K562 (cell line): ENCODE data around the gene PTPRR. TPM values are rescaled to one million over a fixed set of nuclear protein-coding genes. Genes with fewer than 3 reads are reported as not detected.

Source experiments
- ATAC-seq: fragments of 200-7000 bp; cut with Tn5 transposase; 3 replicates; pipeline ENCODE4 v1.9.1; 2020; ENCODE audit warnings: moderate library complexity
- BruUV-seq: library from RNA; stranded (reverse); fragments of 400-500 nt; replicated peaks from 2 replicates; lab custom pipeline; 2021; lab: Mats Ljungman, UMichigan
- CTCF ChIA-PET: fragments of 300-600 bp; formaldehyde crosslinking; extraction: SDS; loops from one replicate; lab custom pipeline; 2021; ENCODE audit warnings: low intra/inter-chr PET ratio; lab: Yijun Ruan, JAX
- POLR2A ChIA-PET: fragments of 300-600, 350-650 bp; sonication (Branson Sonifier 250); formaldehyde crosslinking; extraction: SDS; loops from one replicate; lab custom pipeline; 2021; ENCODE audit warnings: antibody characterized with exemption, inconsistent platforms; lab: Yijun Ruan, JAX
- DNase-seq, 4 experiments: peaks; one replicate each; pipeline versions ENCODE4 v3.0.0 to v3.0.0-alpha.2; 2011 to 2018; ENCODE audit warnings: low spot score in 3 of 4, mixed read lengths in 3 of 4; ENCODE audit errors: extremely low read depth in 1 of 4
- FAIRE-seq: peaks from 2 replicates; lab custom pipeline; 2011; peaks lifted over from hg19 to GRCh38; lab: Jason Lieb, UNC
- H2AFZ ChIP-seq: 2 replicates; pipeline ENCODE4 v1.6.0; 2011; ENCODE audit warnings: low read depth, low read length, control low read depth, inconsistent platforms
- H3K27ac ChIP-seq: fragments of 200-600 bp; 3 replicates; pipeline ENCODE4 v1.8.0; 2011; ENCODE audit warnings: low read depth, mild to moderate bottlenecking, control low read depth, inconsistent platforms, low read length, moderate library complexity, mixed read lengths; ENCODE audit errors: extremely low read depth
- H3K27me3 ChIP-seq, 2 experiments: fragments of 300-600 bp in 1 of 2; 2 replicates in 1 of 2; 3 replicates in 1 of 2; pipeline versions ENCODE4 v1.6.0 to v1.8.0; 2011; ENCODE audit warnings: inconsistent platforms in 2 of 2, low read length in 2 of 2, mild to moderate bottlenecking in 1 of 2, mixed read lengths in 1 of 2, moderate library complexity in 1 of 2; ENCODE audit not compliant: control insufficient read depth in 2 of 2, insufficient read depth in 2 of 2
- H3K36me3 ChIP-seq: fragments of 300-600 bp; 3 replicates; pipeline ENCODE4 v1.8.0; 2011; ENCODE audit warnings: mild to moderate bottlenecking, low read length, inconsistent platforms; ENCODE audit not compliant: control insufficient read depth, insufficient read depth
- H3K4me1 ChIP-seq, 2 experiments: fragments of 200-600 bp in 1 of 2; replicated peaks in 1 of 2; 2 replicates in 1 of 2; 3 replicates in 1 of 2; pipeline versions ENCODE4 v1.5.1 to v1.8.0; 2011; ENCODE audit warnings: inconsistent platforms in 2 of 2, low read length in 2 of 2, mild to moderate bottlenecking in 1 of 2, mixed read lengths in 1 of 2, moderate library complexity in 1 of 2; ENCODE audit not compliant: control insufficient read depth in 2 of 2, insufficient read depth in 2 of 2
- H3K4me2 ChIP-seq: 2 replicates; pipeline ENCODE4 v1.6.1; 2011; ENCODE audit warnings: low read length, control low read depth, inconsistent platforms, mixed read lengths; ENCODE audit not compliant: insufficient read depth
- H3K4me3 ChIP-seq: fragments of 200-600 bp; sonication (generic), shearing (Covaris generic); 2 replicates; pipeline ENCODE4 v1.5.1; 2016; ENCODE audit warnings: control low read depth, inconsistent platforms
- H3K79me2 ChIP-seq: fragments of 200-600 bp; 3 replicates; pipeline ENCODE4 v1.8.0; 2011; ENCODE audit warnings: low read length, inconsistent platforms; ENCODE audit not compliant: control insufficient read depth, insufficient read depth
- H3K9ac ChIP-seq, 2 experiments: 2 replicates each; pipeline versions ENCODE4 v1.6.0 to v1.6.1; 2011; ENCODE audit warnings: low read depth in 2 of 2, low read length in 2 of 2, control low read depth in 1 of 2, inconsistent platforms in 1 of 2, mild to moderate bottlenecking in 1 of 2, mixed read lengths in 1 of 2; ENCODE audit not compliant: insufficient read depth in 1 of 2
- H3K9me1 ChIP-seq: one replicate; pipeline ENCODE4 v1.6.0; 2011; ENCODE audit warnings: inconsistent platforms, mild to moderate bottlenecking, low read length, moderate library complexity; ENCODE audit not compliant: control insufficient read depth, insufficient read depth
- H3K9me3 ChIP-seq: replicated peaks from 2 replicates; pipeline ENCODE4 v1.5.1; 2011; ENCODE audit warnings: low read depth, low read length, inconsistent platforms; ENCODE audit not compliant: control insufficient read depth, insufficient read depth
- H4K20me1 ChIP-seq: replicated peaks from 2 replicates; pipeline ENCODE4 v1.6.1; 2011; ENCODE audit warnings: low read length, inconsistent platforms, mixed read lengths; ENCODE audit not compliant: control insufficient read depth, insufficient read depth
- POLR2AphosphoS5 ChIP-seq: IDR thresholded peaks from 2 replicates; pipeline ENCODE4 v1.6.1; 2011; ENCODE audit warnings: mild to moderate bottlenecking, low read depth, low read length, moderate library complexity; ENCODE audit not compliant: control insufficient read depth, insufficient read depth
- RBFOX2 ChIP-seq: fragments of 200-400 bp; formaldehyde crosslinking; IDR thresholded peaks from 2 replicates; pipeline ENCODE4 v1.6.1; 2017; ENCODE audit warnings: low read depth, mild to moderate bottlenecking, low read length, moderate library complexity
- ZBTB49 ChIP-seq: sonication (generic); formaldehyde crosslinking; IDR thresholded peaks from 2 replicates; pipeline ENCODE4 v1.8.0; 2022; ENCODE audit warnings: missing genetic modification reagents, mild to moderate bottlenecking, borderline replicate concordance
- WGBS: fragments of 100-300 bp; shearing (Covaris generic); methylation state at CpG from one replicate; pipeline ENCODE4 v1.1.6; 2016; ENCODE audit warnings: low coverage, mixed read lengths; ENCODE audit not compliant: insufficient coverage; ENCODE audit errors: missing lambda C conversion rate; 5-methylcytosine and 5-hydroxymethylcytosine counted together
- in situ Hi-C: fragments of 300-500 bp; cut with MboI; formaldehyde crosslinking; loops from 4 replicates; pipeline ENCODE4 v1.15.0; 2018; ENCODE audit warnings: inconsistent platforms, mixed read lengths
- intact Hi-C: fragments of 100-400 bp; cut with micrococcal nuclease; formaldehyde crosslinking; loops from 2 replicates; pipeline ENCODE4 v1.14.2; 2022
- polyA plus RNA-seq, 8 experiments: library from polyadenylated mRNA; depleted of rRNA in 4 of 8; stranded (reverse) in 5 of 8; unstranded in 3 of 8; fragments of >200 nt; fragmentation: Nextera tagmentation in 2 of 8; fragmentation: Illumina TruSeq in 1 of 8; extraction: Ambion mirVana in 2 of 8; extraction: Trizol in 1 of 8; gene quantifications; 2 replicates each; pipeline versions ENCODE4 v1.2.1 to v1.2.3, GENCODE V29; 2011 to 2014; ENCODE audit warnings: inconsistent platforms in 1 of 8, missing spikeins in 1 of 8
- total RNA-seq, 7 experiments: library from RNA; depleted of rRNA in 6 of 7; stranded (reverse); fragments of >200 nt in 6 of 7; fragmentation: Illumina TruSeq in 2 of 7; extraction: Trizol in 2 of 7; gene quantifications; 2 replicates each; pipeline versions ENCODE4 v1.2.1 to v1.2.3, GENCODE V29; 2011 to 2021; ENCODE audit warnings: low replicate concordance in 1 of 7

PTPRR gene
- total and polyA plus RNA-seq, 9 of the 15 experiments (the other 6 are each of a cell fraction or from before 2014, with no cell fraction given): 6.6 to 41.7 (median 12.3) TPM

- in situ Hi-C loops (no loop called here), intact Hi-C loops (no loop called here)
- Histone ChIP-seq H3K4me1 (no peaks in the 10 kb centered on the region), H3K27me3 (peaks cover 0 to 16% of the 10 kb centered on the region in 2 experiments; a peak in 2 of 5 replicates), H3K27ac (no peak overlapping the region), H3K9me1 (no peaks in the 10 kb centered on the region), H3K79me2 (no peaks in the 10 kb centered on the region), H4K20me1 (no peaks in the 10 kb centered on the region), H3K9me3 (no peaks in the 10 kb centered on the region), H3K9ac (no peak overlapping the region), H3K36me3 (no peaks in the 10 kb centered on the region), H3K4me3 (no peak overlapping the region), H2AFZ (no peak overlapping the region), H3K4me2 (no peak overlapping the region)
- no peak for ATAC-seq
- no peak for DNase-seq
- WGBS: 0% methylated on average over 7 of the region's 9 CpGs
- ChIA-PET CTCF (no interaction called here), POLR2A (no interaction called here)
- no TSS peak for BruUV-seq
- TF ChIP-seq ZBTB49 (CRISPR knock-in tag): no peak
- TF ChIP-seq RBFOX2: no peak
- no peak for TF ChIP-seq POLR2AphosphoS5
- no peak for FAIRE-seq
Measured at GRCh38 chr12:70920891-70921290, 353 bp upstream of the PTPRR start.
